Measurements from ENCODE around the gene TNP1.

The TNP1 gene

DNA sequence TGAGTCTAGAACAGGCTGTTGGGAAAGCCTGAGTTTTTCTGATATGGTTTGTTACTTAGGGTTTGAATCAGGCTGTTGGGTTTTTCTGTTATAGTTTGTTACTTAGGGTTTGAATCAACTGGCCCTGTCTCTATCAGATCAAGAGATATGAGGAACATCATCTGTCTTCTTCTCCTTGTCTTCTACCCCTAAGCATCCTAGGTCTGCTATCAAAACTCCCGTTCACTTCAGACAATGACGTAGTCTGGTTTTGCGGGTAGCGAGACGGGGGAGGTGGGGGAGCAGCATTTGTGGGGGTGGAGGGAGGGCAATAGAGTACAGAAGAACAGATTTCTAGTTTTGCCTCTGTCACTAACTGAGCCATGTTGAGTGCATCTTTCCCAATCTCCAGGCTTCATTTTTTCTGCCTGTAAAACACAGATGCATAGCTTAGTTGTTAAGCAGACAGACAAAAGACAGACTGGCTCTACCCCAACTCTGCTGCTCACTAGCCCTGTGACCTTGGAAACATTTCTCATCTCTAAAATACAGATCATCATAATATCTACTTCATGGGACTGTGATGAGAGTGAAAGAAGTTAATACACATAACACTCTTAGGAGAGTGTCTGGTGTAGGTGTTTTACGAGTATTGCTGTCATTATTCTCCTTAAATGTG, 9.1 kb downstream of the TNP1 start:
- peaks cover 21% of the 10 kb centered on the region for H3K4me1 ChIP-seq (ENCODE audit: insufficient read depth, low read length)
- H2AFZ ChIP-seq (ENCODE audit: low read depth, low read length), result no peak overlapping the region
- H3K9me3 ChIP-seq (ENCODE audit: low read length), result no peaks in the 10 kb centered on the region
- H3K27me3 ChIP-seq (ENCODE audit: insufficient read depth, low read length), result no peaks in the 10 kb centered on the region
- no peaks in the 10 kb centered on the region for H3K36me3 ChIP-seq (ENCODE audit: insufficient read depth, low read length)
- H3K4me3 ChIP-seq (ENCODE audit: low read length), result no peak overlapping the region

- Histone ChIP-seq H2AFZ (ENCODE audit: low read depth, low read length) (no peak overlapping the region), H3K4me3 (ENCODE audit: low read length) (no peak overlapping the region), H3K27me3 (ENCODE audit: insufficient read depth, low read length) (no peaks in the 10 kb centered on the region), H3K9me3 (ENCODE audit: low read length) (no peaks in the 10 kb centered on the region), H3K36me3 (ENCODE audit: insufficient read depth, low read length) (no peaks in the 10 kb centered on the region), H3K4me1 (ENCODE audit: insufficient read depth, low read length) (peaks cover 13% of the 10 kb centered on the region)
Observed at GRCh38 chr2:216849987-216850386, 9.9 kb downstream of the TNP1 start.

DNA sequence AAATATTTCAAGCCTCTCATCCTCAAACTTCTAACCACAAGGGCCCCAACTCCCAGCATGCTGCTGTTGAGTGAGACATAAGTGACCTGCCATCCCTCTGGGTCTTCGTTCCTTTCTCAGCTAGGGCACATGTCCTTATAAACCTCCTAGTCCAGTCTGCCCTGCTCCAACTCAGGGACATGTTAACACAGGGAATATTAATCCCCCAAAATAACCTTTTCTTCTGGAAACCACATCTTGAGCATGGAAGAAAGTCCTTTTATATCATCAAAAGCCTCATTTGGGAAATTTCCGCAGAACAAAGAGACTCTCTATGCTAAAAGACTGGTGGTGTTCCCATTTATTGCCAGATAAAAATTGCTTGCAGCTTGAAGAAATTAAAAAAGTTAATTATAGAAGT, 14.4 kb downstream of the TNP1 start:
- H3K27me3 ChIP-seq (ENCODE audit: insufficient read depth, low read length), result no peaks in the 10 kb centered on the region
- H2AFZ ChIP-seq (ENCODE audit: low read depth, low read length), result no peak overlapping the region
- H3K36me3 ChIP-seq (ENCODE audit: insufficient read depth, low read length), result no peaks in the 10 kb centered on the region
- no peak overlapping the region for H3K4me3 ChIP-seq (ENCODE audit: low read length)
- no peaks in the 10 kb centered on the region for H3K4me1 ChIP-seq (ENCODE audit: insufficient read depth, low read length)
- no peaks in the 10 kb centered on the region for H3K9me3 ChIP-seq (ENCODE audit: low read length)

GRCh38 chr2:216842636-216843035, 17.2 kb downstream of the TNP1 start:
- Histone ChIP-seq H3K4me3 (ENCODE audit: low read length) (no peak overlapping the region), H3K27me3 (ENCODE audit: insufficient read depth, low read length) (no peaks in the 10 kb centered on the region), H3K36me3 (ENCODE audit: insufficient read depth, low read length) (no peaks in the 10 kb centered on the region), H3K4me1 (ENCODE audit: insufficient read depth, low read length) (no peaks in the 10 kb centered on the region), H2AFZ (ENCODE audit: low read depth, low read length) (no peak overlapping the region), H3K9me3 (ENCODE audit: low read length) (no peaks in the 10 kb centered on the region)

DNA sequence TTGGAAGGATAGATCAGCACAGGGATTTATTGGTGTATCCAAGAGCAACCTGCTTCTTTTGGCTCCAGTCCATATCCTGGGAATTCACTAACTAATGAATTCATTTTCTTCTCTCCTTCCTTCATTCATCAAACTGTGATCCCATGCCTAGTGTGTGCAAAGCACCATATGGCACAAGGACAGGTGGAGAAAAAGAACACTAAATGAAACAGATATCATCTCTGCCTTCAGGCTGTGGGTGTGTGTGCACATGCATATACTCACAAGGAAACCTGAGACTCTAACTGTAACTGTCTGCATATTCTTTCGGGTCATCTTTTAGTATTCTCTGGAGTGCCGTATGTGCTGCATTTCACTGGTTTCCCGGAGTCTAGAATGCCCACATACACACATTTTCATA, 20.2 kb downstream of the TNP1 start:
- no peaks in the 10 kb centered on the region for H3K9me3 ChIP-seq (ENCODE audit: low read length)
- H3K27me3 ChIP-seq (ENCODE audit: insufficient read depth, low read length), result no peaks in the 10 kb centered on the region
- H3K4me3 ChIP-seq (ENCODE audit: low read length), result no peak overlapping the region
- no peaks in the 10 kb centered on the region for H3K4me1 ChIP-seq (ENCODE audit: insufficient read depth, low read length)
- H2AFZ ChIP-seq (ENCODE audit: low read depth, low read length), result no peak overlapping the region
- no peaks in the 10 kb centered on the region for H3K36me3 ChIP-seq (ENCODE audit: insufficient read depth, low read length)

- Histone ChIP-seq H3K27me3 (ENCODE audit: insufficient read depth, low read length) (no peaks in the 10 kb centered on the region), H3K9me3 (ENCODE audit: low read length) (no peaks in the 10 kb centered on the region), H3K36me3 (ENCODE audit: insufficient read depth, low read length) (no peaks in the 10 kb centered on the region), H3K4me1 (ENCODE audit: insufficient read depth, low read length) (no peaks in the 10 kb centered on the region), H2AFZ (ENCODE audit: low read depth, low read length) (no peak overlapping the region), H3K4me3 (ENCODE audit: low read length) (no peak overlapping the region)
Observed at GRCh38 chr2:216838151-216838550, 21.7 kb downstream of the TNP1 start.

GRCh38 chr2:216837740-216838139, 22.1 kb downstream of the TNP1 start:
- Histone ChIP-seq H3K27me3 (ENCODE audit: insufficient read depth, low read length) (no peaks in the 10 kb centered on the region), H3K9me3 (ENCODE audit: low read length) (no peaks in the 10 kb centered on the region)

DNA sequence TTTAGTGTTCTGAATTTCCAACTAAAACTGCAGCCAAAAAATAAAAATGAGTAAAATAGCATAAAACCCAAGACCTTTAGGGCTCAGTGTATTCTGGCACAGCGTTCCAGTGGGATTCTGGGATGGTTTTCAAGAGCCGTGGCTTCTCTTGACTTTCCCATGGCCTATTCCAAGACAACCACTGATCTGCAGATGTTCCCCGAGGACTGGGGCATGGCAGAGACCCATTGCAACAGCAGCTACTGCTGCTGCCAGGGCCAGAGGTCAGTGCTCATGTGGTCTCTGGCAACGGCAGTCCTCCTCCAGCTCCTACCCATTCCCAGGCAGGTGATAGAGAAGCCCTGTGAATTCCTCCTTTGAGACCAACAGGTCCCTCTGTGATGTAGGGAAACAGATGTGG, 26.8 kb downstream of the TNP1 start:
- no peak overlapping the region for H2AFZ ChIP-seq (ENCODE audit: low read depth, low read length)
- H3K4me3 ChIP-seq (ENCODE audit: low read length), result no peak overlapping the region
- no peaks in the 10 kb centered on the region for H3K27me3 ChIP-seq (ENCODE audit: insufficient read depth, low read length)

More at GRCh38 chr2:216837740-216838139, 22.1 kb downstream of the TNP1 start:
- Histone ChIP-seq H3K36me3 (ENCODE audit: insufficient read depth, low read length) (no peaks in the 10 kb centered on the region), H2AFZ (ENCODE audit: low read depth, low read length) (no peak overlapping the region), H3K4me3 (ENCODE audit: low read length) (no peak overlapping the region), H3K4me1 (ENCODE audit: insufficient read depth, low read length) (no peaks in the 10 kb centered on the region)

DNA sequence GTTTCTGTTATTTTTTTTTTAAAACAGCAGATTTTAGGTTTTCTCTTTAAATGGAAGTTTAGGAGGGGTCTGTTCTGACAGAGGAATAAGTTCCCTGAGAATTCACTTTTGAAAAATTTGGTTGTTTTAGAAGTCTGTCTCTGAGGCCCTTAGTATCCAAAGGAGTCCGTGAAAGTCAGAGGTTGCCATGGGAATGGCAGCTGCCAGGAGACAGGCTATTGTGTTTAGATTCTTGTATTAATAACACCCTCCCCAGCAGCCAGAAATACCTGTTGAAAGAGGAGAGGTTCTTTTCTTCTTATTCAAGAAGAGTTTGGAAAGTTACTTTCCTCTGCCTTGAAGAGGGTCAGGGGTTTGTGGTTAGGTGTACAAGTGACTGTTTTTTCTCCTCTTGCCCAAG, 29.5 kb downstream of the TNP1 start:
- H3K27me3 ChIP-seq (ENCODE audit: insufficient read depth, low read length), result no peaks in the 10 kb centered on the region

More for the DNA sequence above, 26.8 kb downstream of the TNP1 start:
- Histone ChIP-seq H3K9me3 (ENCODE audit: low read length) (no peaks in the 10 kb centered on the region), H3K4me1 (ENCODE audit: insufficient read depth, low read length) (peaks cover 20% of the 10 kb centered on the region), H3K36me3 (ENCODE audit: insufficient read depth, low read length) (no peaks in the 10 kb centered on the region)

GRCh38 chr2:216829533-216829932, 30.3 kb downstream of the TNP1 start:
- peaks cover 20% of the 10 kb centered on the region for H3K4me1 ChIP-seq (ENCODE audit: insufficient read depth, low read length)
- no peaks in the 10 kb centered on the region for H3K36me3 ChIP-seq (ENCODE audit: insufficient read depth, low read length)
- H3K4me3 ChIP-seq (ENCODE audit: low read length), result no peak overlapping the region
- H3K27me3 ChIP-seq (ENCODE audit: insufficient read depth, low read length), result no peaks in the 10 kb centered on the region
- no peaks in the 10 kb centered on the region for H3K9me3 ChIP-seq (ENCODE audit: low read length)
- no peak overlapping the region for H2AFZ ChIP-seq (ENCODE audit: low read depth, low read length)

More for the DNA sequence above, 29.5 kb downstream of the TNP1 start:
- Histone ChIP-seq H3K9me3 (ENCODE audit: low read length) (no peaks in the 10 kb centered on the region), H3K4me3 (ENCODE audit: low read length) (no peak overlapping the region), H3K36me3 (ENCODE audit: insufficient read depth, low read length) (no peaks in the 10 kb centered on the region), H2AFZ (ENCODE audit: low read depth, low read length) (no peak overlapping the region), H3K4me1 (ENCODE audit: insufficient read depth, low read length) (peaks cover 20% of the 10 kb centered on the region)

DNA sequence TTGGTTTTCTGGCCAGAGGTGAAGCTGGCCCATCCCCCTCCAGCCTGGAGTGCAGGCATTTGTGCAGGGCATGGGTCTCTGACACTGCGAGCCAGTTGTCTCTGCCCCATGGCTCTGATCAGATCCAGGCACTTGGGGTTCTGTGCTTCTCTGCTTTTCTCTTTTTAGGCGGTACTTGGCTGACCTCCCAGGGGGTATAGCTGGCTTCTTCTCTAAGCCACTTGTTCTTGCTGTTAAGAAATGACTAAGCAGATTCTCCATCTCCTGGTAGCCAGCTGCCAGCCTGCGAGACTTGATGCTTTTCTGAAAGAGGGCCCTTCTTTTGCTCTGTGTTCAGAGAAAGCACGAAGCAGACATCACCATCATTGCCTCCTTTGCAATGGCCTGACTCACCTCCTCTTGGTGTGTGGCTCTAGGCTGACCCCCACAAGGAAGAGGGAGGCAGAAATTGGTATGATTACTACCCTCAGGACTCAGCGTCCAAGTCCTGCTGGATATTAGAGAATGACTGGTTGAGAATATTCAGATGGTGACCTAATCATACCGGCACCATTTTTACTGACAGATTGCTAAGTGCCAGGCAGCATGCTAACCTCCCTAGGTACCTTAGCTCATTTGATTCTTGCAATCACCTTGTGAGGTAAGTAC, 32.7 kb downstream of the TNP1 start:
- Histone ChIP-seq H3K27me3 (ENCODE audit: insufficient read depth, low read length) (no peaks in the 10 kb centered on the region), H3K36me3 (ENCODE audit: insufficient read depth, low read length) (no peaks in the 10 kb centered on the region), H3K9me3 (ENCODE audit: low read length) (no peaks in the 10 kb centered on the region), H3K4me1 (ENCODE audit: insufficient read depth, low read length) (peaks cover 20% of the 10 kb centered on the region), H2AFZ (ENCODE audit: low read depth, low read length) (no peak overlapping the region), H3K4me3 (ENCODE audit: low read length) (no peak overlapping the region)

- Histone ChIP-seq H3K27me3 (ENCODE audit: insufficient read depth, low read length) (no peaks in the 10 kb centered on the region), H3K4me3 (ENCODE audit: low read length) (no peak overlapping the region), H3K4me1 (ENCODE audit: insufficient read depth, low read length) (no peaks in the 10 kb centered on the region), H3K36me3 (ENCODE audit: insufficient read depth, low read length) (no peaks in the 10 kb centered on the region), H3K9me3 (ENCODE audit: low read length) (no peaks in the 10 kb centered on the region), H2AFZ (ENCODE audit: low read depth, low read length) (no peak overlapping the region)
Observed at GRCh38 chr2:216822470-216822869, 37.4 kb downstream of the TNP1 start.

- Histone ChIP-seq H3K36me3 (ENCODE audit: insufficient read depth, low read length) (no peaks in the 10 kb centered on the region), H2AFZ (ENCODE audit: low read depth, low read length) (no peak overlapping the region), H3K4me1 (ENCODE audit: insufficient read depth, low read length) (no peaks in the 10 kb centered on the region), H3K27me3 (ENCODE audit: insufficient read depth, low read length) (no peaks in the 10 kb centered on the region), H3K9me3 (ENCODE audit: low read length) (no peaks in the 10 kb centered on the region), H3K4me3 (ENCODE audit: low read length) (no peak overlapping the region)
Observed at GRCh38 chr2:216820709-216821108, 39.2 kb downstream of the TNP1 start.

DNA sequence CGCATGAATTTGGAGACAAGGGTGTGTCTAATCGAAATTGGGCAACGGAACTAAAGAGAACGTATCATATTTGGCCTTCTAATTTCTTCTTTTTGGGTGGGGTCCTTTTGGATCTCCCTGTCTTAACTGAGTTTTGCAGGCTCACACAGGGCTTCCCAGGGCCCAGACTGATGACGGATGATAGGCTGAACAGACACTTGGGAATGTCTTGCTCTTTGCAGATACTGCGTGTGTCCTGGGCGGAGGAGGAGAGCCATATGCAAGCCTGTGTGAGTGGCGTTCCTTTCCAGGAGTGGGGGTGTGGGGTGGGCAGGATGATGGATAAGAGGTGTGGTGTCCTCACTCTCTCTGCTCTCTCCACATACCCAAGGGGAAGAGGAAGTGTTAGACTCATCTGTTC, 40.1 kb downstream of the TNP1 start:
- Histone ChIP-seq H2AFZ (ENCODE audit: low read depth, low read length) (no peak overlapping the region), H3K27me3 (ENCODE audit: insufficient read depth, low read length) (no peaks in the 10 kb centered on the region), H3K4me3 (ENCODE audit: low read length) (no peak overlapping the region), H3K9me3 (ENCODE audit: low read length) (no peaks in the 10 kb centered on the region), H3K4me1 (ENCODE audit: insufficient read depth, low read length) (no peaks in the 10 kb centered on the region), H3K36me3 (ENCODE audit: insufficient read depth, low read length) (no peaks in the 10 kb centered on the region)

All from neuron (in vitro differentiated cells).